K562 (cell line): ENCODE data around the gene GBA2. TPM values are rescaled to one million over a fixed set of nuclear protein-coding genes. Genes with fewer than 3 reads are reported as not detected.

ENCODE experiments used
- ATAC-seq: fragments of 200-7000 bp; cut with Tn5 transposase; 3 replicates; pipeline ENCODE4 v1.9.1; 2020; ENCODE audit warnings: moderate library complexity
- BruUV-seq: library from RNA; stranded (reverse); fragments of 400-500 nt; replicated peaks from 2 replicates; lab custom pipeline; 2021; lab: Mats Ljungman, UMichigan
- CTCF ChIA-PET: fragments of 300-600 bp; formaldehyde crosslinking; extraction: SDS; loops from one replicate; lab custom pipeline; 2021; ENCODE audit warnings: low intra/inter-chr PET ratio; lab: Yijun Ruan, JAX
- POLR2A ChIA-PET: fragments of 300-600, 350-650 bp; sonication (Branson Sonifier 250); formaldehyde crosslinking; extraction: SDS; loops from one replicate; lab custom pipeline; 2021; ENCODE audit warnings: antibody characterized with exemption, inconsistent platforms; lab: Yijun Ruan, JAX
- DNase-seq, 4 experiments: peaks; one replicate each; pipeline versions ENCODE4 v3.0.0 to v3.0.0-alpha.2; 2011 to 2018; ENCODE audit warnings: low spot score in 3 of 4, mixed read lengths in 3 of 4; ENCODE audit errors: extremely low read depth in 1 of 4
- FAIRE-seq: peaks from 2 replicates; lab custom pipeline; 2011; peaks lifted over from hg19 to GRCh38; lab: Jason Lieb, UNC
- H2AFZ ChIP-seq: 2 replicates; pipeline ENCODE4 v1.6.0; 2011; ENCODE audit warnings: low read depth, low read length, control low read depth, inconsistent platforms
- H3K27ac ChIP-seq: fragments of 200-600 bp; 3 replicates; pipeline ENCODE4 v1.8.0; 2011; ENCODE audit warnings: low read depth, mild to moderate bottlenecking, control low read depth, inconsistent platforms, low read length, moderate library complexity, mixed read lengths; ENCODE audit errors: extremely low read depth
- H3K27me3 ChIP-seq, 2 experiments: fragments of 300-600 bp in 1 of 2; 2 replicates in 1 of 2; 3 replicates in 1 of 2; pipeline versions ENCODE4 v1.6.0 to v1.8.0; 2011; ENCODE audit warnings: inconsistent platforms in 2 of 2, low read length in 2 of 2, mild to moderate bottlenecking in 1 of 2, mixed read lengths in 1 of 2, moderate library complexity in 1 of 2; ENCODE audit not compliant: control insufficient read depth in 2 of 2, insufficient read depth in 2 of 2
- H3K36me3 ChIP-seq: fragments of 300-600 bp; 3 replicates; pipeline ENCODE4 v1.8.0; 2011; ENCODE audit warnings: mild to moderate bottlenecking, low read length, inconsistent platforms; ENCODE audit not compliant: control insufficient read depth, insufficient read depth
- H3K4me1 ChIP-seq, 2 experiments: fragments of 200-600 bp in 1 of 2; replicated peaks in 1 of 2; 2 replicates in 1 of 2; 3 replicates in 1 of 2; pipeline versions ENCODE4 v1.5.1 to v1.8.0; 2011; ENCODE audit warnings: inconsistent platforms in 2 of 2, low read length in 2 of 2, mild to moderate bottlenecking in 1 of 2, mixed read lengths in 1 of 2, moderate library complexity in 1 of 2; ENCODE audit not compliant: control insufficient read depth in 2 of 2, insufficient read depth in 2 of 2
- H3K4me2 ChIP-seq: 2 replicates; pipeline ENCODE4 v1.6.1; 2011; ENCODE audit warnings: low read length, control low read depth, inconsistent platforms, mixed read lengths; ENCODE audit not compliant: insufficient read depth
- H3K4me3 ChIP-seq: fragments of 200-600 bp; sonication (generic), shearing (Covaris generic); 2 replicates; pipeline ENCODE4 v1.5.1; 2016; ENCODE audit warnings: control low read depth, inconsistent platforms
- H3K79me2 ChIP-seq: fragments of 200-600 bp; 3 replicates; pipeline ENCODE4 v1.8.0; 2011; ENCODE audit warnings: low read length, inconsistent platforms; ENCODE audit not compliant: control insufficient read depth, insufficient read depth
- H3K9ac ChIP-seq, 2 experiments: 2 replicates each; pipeline versions ENCODE4 v1.6.0 to v1.6.1; 2011; ENCODE audit warnings: low read depth in 2 of 2, low read length in 2 of 2, control low read depth in 1 of 2, inconsistent platforms in 1 of 2, mild to moderate bottlenecking in 1 of 2, mixed read lengths in 1 of 2; ENCODE audit not compliant: insufficient read depth in 1 of 2
- H3K9me1 ChIP-seq: one replicate; pipeline ENCODE4 v1.6.0; 2011; ENCODE audit warnings: inconsistent platforms, mild to moderate bottlenecking, low read length, moderate library complexity; ENCODE audit not compliant: control insufficient read depth, insufficient read depth
- H3K9me3 ChIP-seq: replicated peaks from 2 replicates; pipeline ENCODE4 v1.5.1; 2011; ENCODE audit warnings: low read depth, low read length, inconsistent platforms; ENCODE audit not compliant: control insufficient read depth, insufficient read depth
- H4K20me1 ChIP-seq: replicated peaks from 2 replicates; pipeline ENCODE4 v1.6.1; 2011; ENCODE audit warnings: low read length, inconsistent platforms, mixed read lengths; ENCODE audit not compliant: control insufficient read depth, insufficient read depth
- AFF1 ChIP-seq, 2 experiments: fragments of 450-650 bp; IDR thresholded peaks; 2 replicates each; pipeline ENCODE4 v1.6.1; 2018; ENCODE audit warnings: mild to moderate bottlenecking in 2 of 2, low read depth in 1 of 2; ENCODE audit not compliant: partially characterized antibody in 2 of 2
- ATF1 ChIP-seq, 2 experiments: fragments of 450-650 bp in 1 of 2; IDR thresholded peaks; 2 replicates each; pipeline ENCODE4 v1.6.1; 2016; ENCODE audit warnings: missing compliant biosample characterization in 1 of 2, missing genetic modification characterization in 1 of 2
- ATF3 ChIP-seq, 2 experiments: fragments of 450-650 bp in 1 of 2; sonication (generic) in 1 of 2; formaldehyde crosslinking in 1 of 2; IDR thresholded peaks in 1 of 2; conservative IDR thresholded peaks in 1 of 2; 2 replicates each; pipeline versions ENCODE4 v1.6.1 to v1.8.1; 2016 to 2023; ENCODE audit warnings: mild to moderate bottlenecking in 2 of 2, moderate library complexity in 2 of 2, inconsistent platforms in 1 of 2, missing genetic modification reagents in 1 of 2
- BHLHE40 ChIP-seq: IDR thresholded peaks from 2 replicates; pipeline ENCODE4 v1.6.1; 2011; ENCODE audit warnings: low read length, improper control_type of control experiment
- E2F3 ChIP-seq: fragments of 250-450 bp; sonication (Bioruptor Pico); IDR thresholded peaks from 2 replicates; pipeline ENCODE4 v1.4.0; 2020; ENCODE audit warnings: mild to moderate bottlenecking
- HMBOX1 ChIP-seq: sonication (generic); IDR thresholded peaks from 2 replicates; pipeline ENCODE4 v1.6.1; 2016
- HNRNPLL ChIP-seq: fragments of 200-400 bp; formaldehyde crosslinking; IDR thresholded peaks from 2 replicates; pipeline ENCODE4 v1.6.1; 2017; ENCODE audit warnings: low read length, low read depth, mild to moderate bottlenecking; ENCODE audit not compliant: poor library complexity, severe bottlenecking
- JUND ChIP-seq, 2 experiments: IDR thresholded peaks; 2 replicates in 1 of 2; 3 replicates in 1 of 2; pipeline ENCODE4 v1.6.1; 2011; ENCODE audit warnings: borderline replicate concordance in 2 of 2, low read depth in 2 of 2, low read length in 2 of 2, improper control_type of control experiment in 1 of 2, missing biosample characterization in 1 of 2, missing genetic modification characterization in 1 of 2, missing genetic modification reagents in 1 of 2
- WGBS: fragments of 100-300 bp; shearing (Covaris generic); methylation state at CpG from one replicate; pipeline ENCODE4 v1.1.6; 2016; ENCODE audit warnings: low coverage, mixed read lengths; ENCODE audit not compliant: insufficient coverage; ENCODE audit errors: missing lambda C conversion rate; 5-methylcytosine and 5-hydroxymethylcytosine counted together
- in situ Hi-C: fragments of 300-500 bp; cut with MboI; formaldehyde crosslinking; loops from 4 replicates; pipeline ENCODE4 v1.15.0; 2018; ENCODE audit warnings: inconsistent platforms, mixed read lengths
- intact Hi-C: fragments of 100-400 bp; cut with micrococcal nuclease; formaldehyde crosslinking; loops from 2 replicates; pipeline ENCODE4 v1.14.2; 2022
- polyA plus RNA-seq, 8 experiments: library from polyadenylated mRNA; depleted of rRNA in 4 of 8; stranded (reverse) in 5 of 8; unstranded in 3 of 8; fragments of >200 nt; fragmentation: Nextera tagmentation in 2 of 8; fragmentation: Illumina TruSeq in 1 of 8; extraction: Ambion mirVana in 2 of 8; extraction: Trizol in 1 of 8; gene quantifications; 2 replicates each; pipeline versions ENCODE4 v1.2.1 to v1.2.3, GENCODE V29; 2011 to 2014; ENCODE audit warnings: inconsistent platforms in 1 of 8, missing spikeins in 1 of 8
- total RNA-seq, 7 experiments: library from RNA; depleted of rRNA in 6 of 7; stranded (reverse); fragments of >200 nt in 6 of 7; fragmentation: Illumina TruSeq in 2 of 7; extraction: Trizol in 2 of 7; gene quantifications; 2 replicates each; pipeline versions ENCODE4 v1.2.1 to v1.2.3, GENCODE V29; 2011 to 2021; ENCODE audit warnings: low replicate concordance in 1 of 7
- TF ChIP-seq, protein P1 (sequence below), 2 experiments: IDR thresholded peaks; 2 replicates each; pipeline ENCODE4 v1.6.1; 2012; ENCODE audit warnings: improper control_type of control experiment in 2 of 2, low read depth in 2 of 2, low read length in 2 of 2, borderline replicate concordance in 1 of 2

The GBA2 gene
- total and polyA plus RNA-seq, 9 of the 15 experiments (the other 6 are each of a cell fraction or from before 2014, with no cell fraction given) = 14.1 to 60.4 (median 32.1) TPM

GRCh38 chr9:35732185-35732799 is 16.7 kb downstream of the GBA2 start, which contains the start of the genes CREB3 and TLN1:
Gene CREB3, plus strand, starts transcription at chr9:35732666. Its CDS starts 107 bp downstream, at chr9:35732773.
Gene TLN1, minus strand, starts transcription at chr9:35732195. Its CDS starts 6,501 bp downstream, at chr9:35725694.
- H3K4me2 ChIP-seq = peak within 1 kb of the TSS; percentile 94
- peak in 3 of 4 experiments; percentile 78 to 94 (median 88) for DNase-seq
- peaks cover 30 to 35% of the 10 kb centered on the region in 2 experiments for H3K4me1 ChIP-seq
- intact Hi-C loops = loop anchor here (2.0 to 10.0 kb wide), 3 partner anchors 17 to 83 kb away; partner anchors contain the start of genes GBA2, HINT2, RGP1 and SPAG8
- CTCF ChIA-PET = no interaction called here
- peak within 1 kb of the TSS; percentile 97 for H3K27ac ChIP-seq
- H3K4me3 ChIP-seq = peak within 1 kb of the TSS; percentile 85
- in situ Hi-C loops = no loop called here
- H3K9ac ChIP-seq = peak within 1 kb of the TSS; percentile 85 to 96
- peak; percentile 87 for FAIRE-seq
- H4K20me1 ChIP-seq = peaks cover 11% of the 10 kb centered on the region; the same call in 1 of the 2 replicates
- ATAC-seq = peak; percentile 84
- H3K36me3 ChIP-seq = peaks cover 48% of the 10 kb centered on the region; the same call in 2 of the 3 replicates
- 0% methylated on average over 8 of the region's 49 CpGs for WGBS
- H3K9me3 ChIP-seq = no peaks in the 10 kb centered on the region
- POLR2A ChIA-PET = interaction anchor here (0.6 to 2.8 kb wide), 21 partner anchors 10 to 630 kb away, joined by 3 to 13 read pairs (median 5); partner anchors contain the start of genes CCDC107, GBA2, RGP1 and RMRP
- peaks cover 66% of the 10 kb centered on the region for H3K79me2 ChIP-seq
- no TSS peak for BruUV-seq
- H3K27me3 ChIP-seq = no peaks in the 10 kb centered on the region
- peaks cover under 1% of the 10 kb centered on the region for H3K9me1 ChIP-seq
- H2AFZ ChIP-seq = peak within 1 kb of the TSS; percentile 76
- TF ChIP-seq HNRNPLL (peak; percentile 84), AFF1 (IDR thresholded peaks at IDR 0.05; ENCODE audit: low read depth in 1 of 2, partially characterized antibody in 2 of 2) (peak in 1 of 2 experiments; percentile 63), HMBOX1 (no peak), ATF1 (CRISPR knock-in tag; IDR thresholded peaks at IDR 0.05) (no peak), ATF1 (tag; IDR thresholded peaks at IDR 0.05) (peak; percentile 95), ATF3 (IDR thresholded peaks at IDR 0.05) (peak; percentile 35; the same call in 1 of the 2 replicates), ATF3 (CRISPR knock-in tag; conservative IDR thresholded peaks at IDR 0.05) (no peak), E2F3 (no peak), BHLHE40 (0 out of 2 replicates have a peak, but pooled peaks have one; percentile 6), JUND (IDR thresholded peaks at IDR 0.05; ENCODE audit: borderline replicate concordance, low read depth, low read length) (no peak), JUND (tag; IDR thresholded peaks at IDR 0.05; ENCODE audit: borderline replicate concordance, low read depth, low read length) (peak; percentile 57; the same call in 1 of the 3 replicates)
- TF ChIP-seq, protein P1, sequence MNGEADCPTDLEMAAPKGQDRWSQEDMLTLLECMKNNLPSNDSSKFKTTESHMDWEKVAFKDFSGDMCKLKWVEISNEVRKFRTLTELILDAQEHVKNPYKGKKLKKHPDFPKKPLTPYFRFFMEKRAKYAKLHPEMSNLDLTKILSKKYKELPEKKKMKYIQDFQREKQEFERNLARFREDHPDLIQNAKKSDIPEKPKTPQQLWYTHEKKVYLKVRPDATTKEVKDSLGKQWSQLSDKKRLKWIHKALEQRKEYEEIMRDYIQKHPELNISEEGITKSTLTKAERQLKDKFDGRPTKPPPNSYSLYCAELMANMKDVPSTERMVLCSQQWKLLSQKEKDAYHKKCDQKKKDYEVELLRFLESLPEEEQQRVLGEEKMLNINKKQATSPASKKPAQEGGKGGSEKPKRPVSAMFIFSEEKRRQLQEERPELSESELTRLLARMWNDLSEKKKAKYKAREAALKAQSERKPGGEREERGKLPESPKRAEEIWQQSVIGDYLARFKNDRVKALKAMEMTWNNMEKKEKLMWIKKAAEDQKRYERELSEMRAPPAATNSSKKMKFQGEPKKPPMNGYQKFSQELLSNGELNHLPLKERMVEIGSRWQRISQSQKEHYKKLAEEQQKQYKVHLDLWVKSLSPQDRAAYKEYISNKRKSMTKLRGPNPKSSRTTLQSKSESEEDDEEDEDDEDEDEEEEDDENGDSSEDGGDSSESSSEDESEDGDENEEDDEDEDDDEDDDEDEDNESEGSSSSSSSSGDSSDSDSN (IDR thresholded peaks at IDR 0.05; ENCODE audit: borderline replicate concordance in 1 of 2, low read depth in 2 of 2, low read length in 2 of 2) = peak in 1 of 2 experiments; percentile 64; a peak in 1 of 4 replicates
